ENCODE results near the gene RNU2-63P. TPM values are rescaled to one million over a fixed set of nuclear protein-coding genes. Genes with fewer than 3 reads are reported as not detected.

RNU2-63P gene
- total RNA-seq, 4 donors from 2014 or later: not detected

GRCh38 chr2:88058191-88058590 lies 41.8 kb upstream of the RNU2-63P start:
- DNase-seq: no peak
- peaks cover 0 to 5% of the 10 kb centered on the region in 2 donors for H3K4me1 ChIP-seq
- TF ChIP-seq CTCF (IDR thresholded peaks at IDR 0.05) (no peak), POLR2A (IDR thresholded peaks at IDR 0.05) (no peak)
- intact Hi-C loops (cut with DNase I; ENCODE audit: low total_unique reads): loop anchor here (10.0 kb wide), 1 partner anchor 117 kb away; the partner anchor contains the start of gene THNSL2
- H3K27ac ChIP-seq: no peak overlapping the region
- no peak overlapping the region for H3K4me3 ChIP-seq
- H3K9me3 ChIP-seq: no peaks in the 10 kb centered on the region
- no peaks in the 10 kb centered on the region for H3K27me3 ChIP-seq
- H3K36me3 ChIP-seq: no peaks in the 10 kb centered on the region

- no peak for TF ChIP-seq CTCF (IDR thresholded peaks at IDR 0.05)
- intact Hi-C loops (cut with DNase I; ENCODE audit: low total_unique reads): loop anchor here (10.0 kb wide), 1 partner anchor 117 kb away; the partner anchor contains the start of gene THNSL2
- Histone ChIP-seq H3K27me3 (no peaks in the 10 kb centered on the region), H3K27ac (no peak overlapping the region), H3K9me3 (no peaks in the 10 kb centered on the region), H3K4me3 (no peak overlapping the region), H3K36me3 (no peaks in the 10 kb centered on the region), H3K4me1 (peaks cover 0 to 5% of the 10 kb centered on the region in 2 donors)
- no peak for DNase-seq
These were observed 41.1 kb upstream of the RNU2-63P start for GRCh38 chr2:88057437-88057844.

- TF ChIP-seq CTCF (IDR thresholded peaks at IDR 0.05) (peak in 2 of 4 experiments; percentile 17 to 45), POLR2A (IDR thresholded peaks at IDR 0.05) (peak; percentile 81 to 97)
- Histone ChIP-seq H3K4me1 (peaks cover 0 to 5% of the 10 kb centered on the region in 2 donors), H3K36me3 (no peaks in the 10 kb centered on the region), H3K27ac (peak within 1 kb of the TSS; percentile 97 to 98), H3K27me3 (no peaks in the 10 kb centered on the region), H3K9me3 (no peaks in the 10 kb centered on the region), H3K4me3 (peak within 1 kb of the TSS; percentile 85 to 99)
- intact Hi-C loops (cut with DNase I; ENCODE audit: low total_unique reads): loop anchor here (10.0 kb wide), 1 partner anchor 119 kb away; the partner anchor contains the start of gene THNSL2
- DNase-seq: peak; percentile 94
These were observed 39.2 kb upstream of the RNU2-63P start, which contains the start of gene KRCC1 for GRCh38 chr2:88055371-88056128. KRCC1 (minus strand) TSS chr2:88055783; CDS start chr2:88028563, 27,220 bp downstream.

- Histone ChIP-seq H3K9me3 (no peaks in the 10 kb centered on the region), H3K4me1 (peaks cover 0 to 5% of the 10 kb centered on the region in 2 donors), H3K4me3 (peak overlapping the region; percentile 85 to 99), H3K36me3 (no peaks in the 10 kb centered on the region), H3K27me3 (no peaks in the 10 kb centered on the region), H3K27ac (peak overlapping the region; percentile 97 to 98)
- DNase-seq: no peak
- intact Hi-C loops (cut with DNase I; ENCODE audit: low total_unique reads): loop anchor here (10.0 kb wide), 1 partner anchor 120 kb away; the partner anchor contains the start of gene THNSL2
- no peak for TF ChIP-seq POLR2A (IDR thresholded peaks at IDR 0.05)
- TF ChIP-seq CTCF (IDR thresholded peaks at IDR 0.05): no peak
These were observed 38.5 kb upstream of the RNU2-63P start for GRCh38 chr2:88054782-88055370.
